ENCODE measurements around the gene TSPAN12.

- TF ChIP-seq CTCF (IDR thresholded peaks at IDR 0.05; ENCODE audit: insufficient read depth, low read length) (no peak), POLR2AphosphoS5 (IDR thresholded peaks at IDR 0.05; ENCODE audit: low read depth) (no peak)
Measured at GRCh38 chr7:120797026-120797645, 60.8 kb downstream of the TSPAN12 start.

Data from HL-60 (cell line).